Adrenal gland (tissue), 12 donors: ENCODE results near the gene CRADD. TPM values are rescaled to one million over a fixed set of nuclear protein-coding genes. Genes with fewer than 3 reads are reported as not detected.
A peak's percentile ranks its signal among the peaks of the same experiment; 100 is the strongest.

Source experiments
- DNase-seq, 7 donors: peaks; one replicate each; pipeline ENCODE4 v3.0.0-alpha.2; 2019 to 2020
- H3K27ac ChIP-seq, 5 donors: fragments of 200-600 bp; sonication (generic) in 4 of 5; 1 replicate in 3 of 5; 2 replicates in 2 of 5; pipeline versions ENCODE4 v1.5.1 to v1.8.0; 2016 to 2020; ENCODE audit warnings: mild to moderate bottlenecking in 1 of 5
- H3K27me3 ChIP-seq: fragments of 200-600 bp; 2 replicates; pipeline ENCODE4 v1.8.0; 2021
- H3K36me3 ChIP-seq, 2 donors: fragments of 200-600 bp; replicated peaks in 1 of 2; 1 replicate in 1 of 2; 2 replicates in 1 of 2; pipeline versions ENCODE4 v1.5.1 to v1.8.0; 2018 to 2022
- H3K4me1 ChIP-seq, 2 donors: fragments of 200-600 bp; replicated peaks in 1 of 2; 1 replicate in 1 of 2; 2 replicates in 1 of 2; pipeline versions ENCODE4 v1.5.1 to v1.8.0; 2018 to 2021
- H3K4me3 ChIP-seq, 4 donors: fragments of 200-600 bp; sonication (generic) in 3 of 4; one replicate each; pipeline ENCODE4 v1.5.1; 2016 to 2018
- H3K9me3 ChIP-seq, 3 donors: fragments of 200-600 bp; sonication (generic) in 1 of 3; replicated peaks in 1 of 3; 1 replicate in 2 of 3; 2 replicates in 1 of 3; pipeline versions ENCODE4 v1.5.1 to v1.8.0; 2016 to 2021
- POLR2A ChIP-seq, 2 donors: fragments of 450-650 bp; IDR thresholded peaks; one replicate each; pipeline ENCODE4 v1.6.1; 2017; ENCODE audit warnings: antibody characterized with exemption in 2 of 2, mild to moderate bottlenecking in 2 of 2, moderate library complexity in 1 of 2
- WGBS, 4 donors: extraction: QIAGEN DNeasy Blood & Tissue Kit in 2 of 4; methylation state at CpG; one replicate each; pipeline versions ENCODE4 v1.1.5 to v1.1.7; 2013 to 2017; 5-methylcytosine and 5-hydroxymethylcytosine counted together
- intact Hi-C, 2 donors: fragments of 100-400 bp; cut with DNase I; formaldehyde crosslinking; loops; one replicate each; pipeline versions ENCODE4 v1.14.1 to v1.15.0; 2022 to 2023
- polyA plus RNA-seq, 3 donors: library from polyadenylated mRNA; stranded (reverse); fragments of 200-250 nt in 2 of 3; fragments of 350-450 nt in 1 of 3; fragmentation: Illumina TruSeq in 1 of 3; extraction: RNeasy Lipid Tissue Mini Kit (QIAGEN cat#74804) in 1 of 3; gene quantifications; one replicate each; pipeline ENCODE4 v1.2.3, GENCODE V29; 2013 to 2014
- total RNA-seq, 9 donors: library from RNA; depleted of rRNA in 4 of 9; stranded (reverse); fragments of >200 nt in 4 of 9; fragments of 120-200 nt in 1 of 9; fragmentation: NEBNext Ultra II Directional in 1 of 9; extraction: Animal tissue kit (Norgen Biotek cat#: 25700) in 1 of 9; gene quantifications; one replicate each; pipeline versions ENCODE4 v1.1.0 to v1.2.4, GENCODE V29; 2013 to 2023
- TF ChIP-seq, protein P1 (sequence below), 6 experiments: fragments of 450-650 bp in 4 of 6; fragments of 200-600 bp in 2 of 6; sonication (generic) in 1 of 6; IDR thresholded peaks; 1 replicate in 5 of 6; 2 replicates in 1 of 6; pipeline versions ENCODE4 v1.5.1 to v1.8.0; 2016 to 2021; ENCODE audit warnings: antibody characterized with exemption in 6 of 6, mild to moderate bottlenecking in 2 of 6, moderate library complexity in 1 of 6
- donor health status: healthy with polysubstance abuse.
- donor health status: Bipolar disorder and iron deficiency.
- donor health status: DM: yes; HTN: yes; CAD: no.
- donor health status: DM: no; HTN: no; CAD: no.
- donor health status: DM: no; HTN: no; CAD: no.
- donor health status: DM: yes; HTN: yes; CAD: no.

CRADD gene
- total and polyA plus RNA-seq, 12 donors: 7.3 to 70.1 (median 35.8) TPM

DNA sequence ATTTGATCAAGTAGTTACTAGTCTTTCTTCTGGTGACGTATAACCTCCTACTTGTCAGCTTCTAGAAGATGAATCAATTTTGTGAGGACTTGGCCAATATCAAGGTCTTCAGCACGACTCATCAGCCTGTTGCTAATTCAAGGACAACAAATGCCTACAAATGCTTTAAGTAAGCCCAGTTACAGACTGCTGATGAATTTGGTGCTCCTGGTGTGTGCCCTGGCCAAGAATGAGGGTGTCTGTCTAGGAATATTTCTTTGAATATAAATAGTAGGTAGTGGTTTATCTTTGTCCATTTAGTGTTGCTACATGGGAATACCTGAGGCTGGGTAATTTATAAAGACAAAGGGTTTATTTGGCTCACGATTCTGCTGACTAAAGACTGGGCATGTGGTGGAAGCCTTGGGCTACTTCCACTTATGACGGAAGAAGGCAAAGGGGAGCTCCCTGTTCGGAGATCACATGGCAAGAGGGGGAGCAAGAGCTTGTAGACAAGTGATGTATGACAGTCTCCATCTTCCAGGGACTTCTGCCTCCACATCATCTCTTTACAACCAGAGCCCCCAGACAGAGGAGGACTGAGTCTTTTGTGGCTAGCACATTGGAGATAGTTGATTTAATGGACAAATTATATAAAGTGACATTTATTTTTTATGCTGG, 180.2 kb downstream of the CRADD start:
- no peaks in the 10 kb centered on the region for H3K9me3 ChIP-seq
- H3K27ac ChIP-seq: peak overlapping the region in 4 of 5 donors; percentile 22 to 63 (median 32)
- WGBS, 4 donors: 28 to 44% (median 37%) methylated on average over 4 to 5 of the region's 5 CpGs
- H3K36me3 ChIP-seq: no peaks in the 10 kb centered on the region
- peak in 5 of 7 donors; percentile 45 to 63 (median 56) for DNase-seq
- H3K27me3 ChIP-seq: no peaks in the 10 kb centered on the region
- intact Hi-C loops: no loop called here
- H3K4me3 ChIP-seq: no peak overlapping the region
- peaks cover 0 to 10% of the 10 kb centered on the region in 2 donors for H3K4me1 ChIP-seq
- TF ChIP-seq, protein P1, sequence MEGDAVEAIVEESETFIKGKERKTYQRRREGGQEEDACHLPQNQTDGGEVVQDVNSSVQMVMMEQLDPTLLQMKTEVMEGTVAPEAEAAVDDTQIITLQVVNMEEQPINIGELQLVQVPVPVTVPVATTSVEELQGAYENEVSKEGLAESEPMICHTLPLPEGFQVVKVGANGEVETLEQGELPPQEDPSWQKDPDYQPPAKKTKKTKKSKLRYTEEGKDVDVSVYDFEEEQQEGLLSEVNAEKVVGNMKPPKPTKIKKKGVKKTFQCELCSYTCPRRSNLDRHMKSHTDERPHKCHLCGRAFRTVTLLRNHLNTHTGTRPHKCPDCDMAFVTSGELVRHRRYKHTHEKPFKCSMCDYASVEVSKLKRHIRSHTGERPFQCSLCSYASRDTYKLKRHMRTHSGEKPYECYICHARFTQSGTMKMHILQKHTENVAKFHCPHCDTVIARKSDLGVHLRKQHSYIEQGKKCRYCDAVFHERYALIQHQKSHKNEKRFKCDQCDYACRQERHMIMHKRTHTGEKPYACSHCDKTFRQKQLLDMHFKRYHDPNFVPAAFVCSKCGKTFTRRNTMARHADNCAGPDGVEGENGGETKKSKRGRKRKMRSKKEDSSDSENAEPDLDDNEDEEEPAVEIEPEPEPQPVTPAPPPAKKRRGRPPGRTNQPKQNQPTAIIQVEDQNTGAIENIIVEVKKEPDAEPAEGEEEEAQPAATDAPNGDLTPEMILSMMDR (IDR thresholded peaks at IDR 0.05): no peak
- no peak for TF ChIP-seq POLR2A (IDR thresholded peaks at IDR 0.05)

DNA sequence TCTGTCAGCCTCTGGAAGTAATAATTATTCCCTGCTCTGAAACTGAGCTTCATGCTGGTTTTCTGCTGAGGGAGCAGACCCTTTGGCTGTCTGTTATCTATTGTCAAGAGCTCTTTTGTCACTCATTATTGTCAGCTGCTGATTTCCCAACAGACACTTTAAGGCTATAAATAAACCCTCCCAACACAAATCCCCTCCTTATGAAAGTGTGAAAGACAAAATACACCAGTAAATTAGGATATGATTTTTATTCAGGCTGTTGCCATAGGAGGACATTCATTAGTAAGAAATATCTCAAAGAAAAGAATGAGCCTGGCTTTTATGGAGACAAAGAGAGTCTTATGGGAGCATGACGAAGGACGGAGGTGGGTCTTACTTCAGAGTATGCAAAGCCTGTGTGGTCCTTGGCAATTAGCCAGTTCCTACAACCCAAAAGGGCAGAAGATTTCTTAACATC, 180.8 kb downstream of the CRADD start:
- intact Hi-C loops: no loop called here
- Histone ChIP-seq H3K4me3 (no peak overlapping the region), H3K27me3 (no peaks in the 10 kb centered on the region), H3K27ac (peak overlapping the region in 2 of 5 donors; percentile 23 to 63), H3K36me3 (no peaks in the 10 kb centered on the region), H3K4me1 (peaks cover 0 to 10% of the 10 kb centered on the region in 2 donors), H3K9me3 (no peaks in the 10 kb centered on the region)
- no peak for DNase-seq
- WGBS, 4 donors: 81 to 92% (median 87%) methylated on average over 2 of the region's 2 CpGs
- TF ChIP-seq, protein P1 (IDR thresholded peaks at IDR 0.05): no peak
- no peak for TF ChIP-seq POLR2A (IDR thresholded peaks at IDR 0.05)

DNA sequence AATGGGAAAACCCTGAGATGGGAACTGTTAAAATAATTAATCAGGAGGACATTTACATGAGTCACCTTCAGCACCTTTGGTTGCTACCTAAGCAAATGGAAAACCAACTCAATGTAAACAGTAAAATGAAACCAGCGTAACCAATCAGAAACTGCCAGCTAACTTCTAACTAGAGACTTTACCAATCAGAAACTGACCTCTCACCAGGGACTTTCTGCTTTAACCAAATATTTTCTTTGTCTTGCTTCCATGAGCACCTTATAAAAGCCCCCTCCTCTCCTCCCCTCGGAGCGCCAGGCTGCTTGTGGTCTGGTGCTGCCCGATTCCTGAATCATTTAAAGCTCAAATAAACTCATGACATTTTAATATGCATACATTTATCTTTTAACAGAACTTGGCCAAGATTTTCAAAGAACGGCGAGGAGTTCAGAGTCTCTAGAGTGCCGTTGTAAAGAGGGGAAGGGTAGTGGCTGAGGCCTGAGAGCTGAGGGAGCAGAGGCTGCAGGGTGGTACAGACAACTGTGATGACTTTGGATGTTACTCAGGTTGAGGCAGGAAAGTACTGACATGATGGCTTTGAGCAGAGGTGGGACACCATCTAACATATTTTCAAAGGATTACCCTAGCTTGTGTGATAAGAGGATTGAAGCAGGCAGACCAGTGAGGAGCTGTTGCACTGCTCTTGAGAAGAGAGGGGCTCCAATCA, 183.6 kb downstream of the CRADD start:
- Histone ChIP-seq H3K36me3 (no peaks in the 10 kb centered on the region), H3K27ac (no peak overlapping the region), H3K4me3 (no peak overlapping the region), H3K9me3 (peaks cover 0 to 6% (median 4%) of the 10 kb centered on the region in 3 donors), H3K4me1 (peaks cover 0 to 10% of the 10 kb centered on the region in 2 donors), H3K27me3 (no peaks in the 10 kb centered on the region)
- TF ChIP-seq POLR2A (IDR thresholded peaks at IDR 0.05): no peak
- TF ChIP-seq, protein P1 (IDR thresholded peaks at IDR 0.05): no peak
- intact Hi-C loops: no loop called here
- no peak for DNase-seq
- 76 to 96% (median 89%) methylated on average over 7 of the region's 7 CpGs for WGBS, 4 donors

DNA sequence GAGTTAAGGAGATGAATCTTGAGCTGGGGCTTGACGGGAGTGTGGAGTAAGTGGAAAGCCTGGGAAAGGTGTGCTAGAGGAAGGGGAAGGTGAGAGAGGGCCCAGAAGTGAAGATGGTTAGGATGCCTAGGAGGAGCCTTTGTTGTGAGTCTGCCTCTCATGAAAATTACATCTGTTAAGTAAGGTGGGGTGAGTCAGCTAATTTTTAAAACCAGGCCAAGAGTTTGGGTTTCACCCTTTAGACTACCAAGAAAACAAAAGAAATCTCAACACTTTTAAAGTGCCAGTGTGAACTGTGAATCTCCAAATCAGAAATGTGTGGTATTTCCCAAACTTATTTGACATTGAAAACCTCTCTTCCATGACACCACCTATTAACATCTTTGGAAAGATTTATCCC, 185.2 kb downstream of the CRADD start:
- Histone ChIP-seq H3K4me1 (peaks cover 0 to 6% of the 10 kb centered on the region in 2 donors), H3K4me3 (no peak overlapping the region), H3K9me3 (peaks cover 0 to 10% (median 6%) of the 10 kb centered on the region in 3 donors), H3K27me3 (no peaks in the 10 kb centered on the region), H3K36me3 (no peaks in the 10 kb centered on the region), H3K27ac (no peak overlapping the region)
- WGBS, 4 donors: 94 to 100% (median 98%) methylated on average over 1 of the region's 1 CpG
- DNase-seq: no peak
- intact Hi-C loops: no loop called here
- TF ChIP-seq POLR2A (IDR thresholded peaks at IDR 0.05): no peak
- TF ChIP-seq, protein P1 (IDR thresholded peaks at IDR 0.05): no peak
